ENCODE results near the gene PTPRG.

GRCh38 chr3:62144482-62144881 is 583.1 kb downstream of the PTPRG start:
- no peak for TF ChIP-seq CTCF (IDR thresholded peaks at IDR 0.05; ENCODE audit: low read depth, low read length, poor library complexity, severe bottlenecking)
- no peak for TF ChIP-seq EZH2phosphoT487 (IDR thresholded peaks at IDR 0.05; ENCODE audit: borderline replicate concordance, low read length)

Measured in DOHH2 (cell line).